SK-N-MC (cell line): ENCODE results near the gene NEK7.

ENCODE experiments used
- EZH2 ChIP-seq: fragments of 200-600 bp; sonication (generic); IDR thresholded peaks from one replicate; pipeline ENCODE4 v1.6.1; 2017; ENCODE audit warnings: antibody characterized with exemption
- POLR2AphosphoS5 ChIP-seq: IDR thresholded peaks from 2 replicates; pipeline ENCODE4 v1.6.1; 2012; ENCODE audit warnings: mild to moderate bottlenecking, low read depth, low read length, borderline replicate concordance

GRCh38 chr1:198156111-198156744 lies 570 bp upstream of the NEK7 start:
- TF ChIP-seq POLR2AphosphoS5 = no peak
- TF ChIP-seq EZH2 = no peak
